ENCODE results near the gene OGDHL. TPM values are rescaled to one million over a fixed set of nuclear protein-coding genes. Genes with fewer than 3 reads are reported as not detected.

OGDHL gene
- total RNA-seq, 4 donors from 2014 or later: 0.13 to 0.20 TPM; not detected in 2

DNA sequence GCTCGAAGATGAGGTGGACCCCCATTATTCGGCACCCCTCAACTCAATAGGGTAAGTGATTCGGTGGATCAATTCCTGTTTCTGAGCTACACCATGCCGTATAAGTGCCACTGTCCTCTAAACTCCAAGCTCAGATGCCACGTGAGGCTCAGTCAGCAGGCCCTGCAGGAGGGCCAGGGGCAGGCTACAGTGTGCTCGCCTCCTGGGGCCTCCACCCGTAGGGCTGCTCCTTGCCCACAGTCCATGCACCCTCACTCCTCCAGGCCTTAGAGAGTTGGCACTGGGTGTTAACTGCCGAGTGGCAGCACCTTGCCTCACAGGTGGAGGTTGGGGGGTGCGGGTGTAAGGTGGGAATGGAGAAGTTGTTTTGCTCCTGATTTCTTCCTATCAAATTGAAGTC, 70.5 kb downstream of the OGDHL start:
- intact Hi-C loops (cut with DNase I; ENCODE audit: low total_unique reads) (no loop called here), in situ Hi-C loops (cut with MboI; ENCODE audit: low sequenced_read_pairs in 4 of 4) (no loop called here)
- no peak for ATAC-seq
- H3K4me1 ChIP-seq: no peaks in the 10 kb centered on the region
- TF ChIP-seq CTCF (IDR thresholded peaks at IDR 0.05 in 4 of 5, conservative IDR thresholded peaks at IDR 0.05 in 1 of 5): no peak
- TF ChIP-seq POLR2A (IDR thresholded peaks at IDR 0.05): no peak
- H3K27me3 ChIP-seq: peaks cover 6 to 23% (median 13%) of the 10 kb centered on the region in 3 donors
- H3K27ac ChIP-seq: no peak overlapping the region
- H3K9me3 ChIP-seq: no peaks in the 10 kb centered on the region
- DNase-seq: no peak
- no peak overlapping the region for H3K4me3 ChIP-seq
- H3K36me3 ChIP-seq: no peaks in the 10 kb centered on the region

GRCh38 chr10:49690698-49691356, 71.3 kb downstream of the OGDHL start:
- no peak for ATAC-seq
- no peak for DNase-seq
- Histone ChIP-seq H3K27ac (no peak overlapping the region), H3K27me3 (peaks cover 6 to 23% (median 13%) of the 10 kb centered on the region in 3 donors), H3K4me3 (no peak overlapping the region), H3K9me3 (no peaks in the 10 kb centered on the region), H3K4me1 (no peaks in the 10 kb centered on the region), H3K36me3 (no peaks in the 10 kb centered on the region)
- in situ Hi-C loops (cut with MboI; ENCODE audit: low sequenced_read_pairs in 4 of 4): no loop called here
- TF ChIP-seq CTCF (IDR thresholded peaks at IDR 0.05 in 4 of 5, conservative IDR thresholded peaks at IDR 0.05 in 1 of 5): no peak
- intact Hi-C loops (cut with DNase I; ENCODE audit: low total_unique reads): no loop called here

GRCh38 chr10:49689882-49690510, 72.1 kb downstream of the OGDHL start:
- in situ Hi-C loops (cut with MboI; ENCODE audit: low sequenced_read_pairs in 4 of 4): no loop called here
- H3K27me3 ChIP-seq: peaks cover 6 to 23% (median 13%) of the 10 kb centered on the region in 3 donors
- no peak for ATAC-seq

DNA sequence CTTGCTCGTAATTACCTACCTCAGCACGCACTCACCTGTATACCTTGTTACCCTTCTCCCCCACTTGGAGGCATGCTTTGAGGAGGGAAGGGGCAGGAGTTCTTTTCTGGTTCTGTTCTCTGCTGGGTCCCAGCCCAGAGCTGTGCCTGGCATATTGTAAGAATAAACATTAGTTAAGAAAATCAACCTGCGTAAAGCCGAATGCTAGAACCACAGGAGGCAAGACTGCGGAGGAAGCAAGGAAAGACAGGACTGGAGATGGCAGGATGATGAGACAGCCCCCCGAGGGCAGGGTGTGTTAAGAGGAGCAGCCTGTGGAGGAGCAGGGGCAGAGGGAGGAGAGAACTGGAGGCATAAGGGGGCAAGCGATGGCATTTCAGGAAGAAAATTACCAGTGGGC, 73.2 kb downstream of the OGDHL start:
- no peaks in the 10 kb centered on the region for H3K36me3 ChIP-seq
- peaks cover 6 to 23% (median 13%) of the 10 kb centered on the region in 3 donors for H3K27me3 ChIP-seq
- TF ChIP-seq CTCF (IDR thresholded peaks at IDR 0.05 in 4 of 5, conservative IDR thresholded peaks at IDR 0.05 in 1 of 5): no peak
- TF ChIP-seq POLR2A (IDR thresholded peaks at IDR 0.05): no peak
- H3K27ac ChIP-seq: no peak overlapping the region
- DNase-seq (no peak), ATAC-seq (no peak)
- in situ Hi-C loops (cut with MboI; ENCODE audit: low sequenced_read_pairs in 4 of 4) (no loop called here), intact Hi-C loops (cut with DNase I; ENCODE audit: low total_unique reads) (no loop called here)
- H3K9me3 ChIP-seq: no peaks in the 10 kb centered on the region
- H3K4me1 ChIP-seq: no peaks in the 10 kb centered on the region
- H3K4me3 ChIP-seq: no peak overlapping the region

More at GRCh38 chr10:49689882-49690510, 72.1 kb downstream of the OGDHL start:
- intact Hi-C loops (cut with DNase I; ENCODE audit: low total_unique reads): no loop called here
- Histone ChIP-seq H3K4me3 (no peak overlapping the region), H3K36me3 (no peaks in the 10 kb centered on the region), H3K4me1 (no peaks in the 10 kb centered on the region), H3K9me3 (no peaks in the 10 kb centered on the region), H3K27ac (no peak overlapping the region)
- TF ChIP-seq POLR2A (IDR thresholded peaks at IDR 0.05) (no peak), CTCF (IDR thresholded peaks at IDR 0.05 in 4 of 5, conservative IDR thresholded peaks at IDR 0.05 in 1 of 5) (no peak)
- DNase-seq: no peak
